ENCODE results near the gene KCTD16. TPM values are rescaled to one million over a fixed set of nuclear protein-coding genes. Genes with fewer than 3 reads are reported as not detected.

Gene KCTD16
- total RNA-seq, 2 donors from 2014 or later: 0.29 to 0.44 TPM

- H3K36me3 Mint-ChIP-seq (ENCODE audit: low read depth): no peaks in the 10 kb centered on the region
- H3K9me3 ChIP-seq (ENCODE audit: control insufficient read depth, low read length): no peaks in the 10 kb centered on the region
- WGBS, 2 experiments (ENCODE audit: insufficient coverage in 1 of 2, insufficient read length in 1 of 2): 90% methylated on average over 1 of the region's 1 CpG
- no peaks in the 10 kb centered on the region for H3K27me3 Mint-ChIP-seq (ENCODE audit: insufficient read depth)
- no peaks in the 10 kb centered on the region for H3K36me3 ChIP-seq (ENCODE audit: control insufficient read depth, insufficient read depth, low read length)
- peaks cover 6% of the 10 kb centered on the region for H3K4me1 ChIP-seq (ENCODE audit: control insufficient read depth, insufficient read depth, low read length)
- H3K27ac ChIP-seq (ENCODE audit: low read depth, low read length): no peak overlapping the region
- no peak overlapping the region for H3K27ac Mint-ChIP-seq
- H3K4me3 ChIP-seq (ENCODE audit: low read length): no peak overlapping the region
- no peak overlapping the region for H3K4me3 Mint-ChIP-seq
- no peak for DNase-seq
- H3K9me3 Mint-ChIP-seq: no peaks in the 10 kb centered on the region
- TF ChIP-seq CTCF (conservative IDR thresholded peaks at IDR 0.05): no peak
- H3K27me3 ChIP-seq (ENCODE audit: control insufficient read depth, insufficient read depth, low read length, poor library complexity, severe bottlenecking): no peaks in the 10 kb centered on the region
- H3K9ac ChIP-seq (ENCODE audit: extremely low read depth, low read length, poor library complexity, severe bottlenecking): no peak overlapping the region
- peaks cover 15% of the 10 kb centered on the region for H3K4me1 Mint-ChIP-seq
Measured at GRCh38 chr5:144429405-144429804, 258.7 kb downstream of the KCTD16 start.

- H3K27me3 Mint-ChIP-seq (ENCODE audit: insufficient read depth): no peaks in the 10 kb centered on the region
- 89 to 100% methylated on average over 1 of the region's 1 CpG for WGBS, 2 experiments (ENCODE audit: insufficient coverage in 1 of 2, insufficient read length in 1 of 2)
- no peak for DNase-seq
- Histone ChIP-seq H3K4me1 (ENCODE audit: control insufficient read depth, insufficient read depth, low read length) (peaks cover 11% of the 10 kb centered on the region), H3K9ac (ENCODE audit: extremely low read depth, low read length, poor library complexity, severe bottlenecking) (no peak overlapping the region), H3K9me3 (ENCODE audit: control insufficient read depth, low read length) (no peaks in the 10 kb centered on the region), H3K27me3 (ENCODE audit: control insufficient read depth, insufficient read depth, low read length, poor library complexity, severe bottlenecking) (no peaks in the 10 kb centered on the region), H3K4me3 (ENCODE audit: low read length) (no peak overlapping the region), H3K36me3 (ENCODE audit: control insufficient read depth, insufficient read depth, low read length) (no peaks in the 10 kb centered on the region), H3K27ac (ENCODE audit: low read depth, low read length) (no peak overlapping the region)
- no peaks in the 10 kb centered on the region for H3K9me3 Mint-ChIP-seq
- peaks cover 20% of the 10 kb centered on the region for H3K4me1 Mint-ChIP-seq
- H3K27ac Mint-ChIP-seq: no peak overlapping the region
- no peak overlapping the region for H3K4me3 Mint-ChIP-seq
- H3K36me3 Mint-ChIP-seq (ENCODE audit: low read depth): no peaks in the 10 kb centered on the region
- TF ChIP-seq CTCF (conservative IDR thresholded peaks at IDR 0.05): no peak
Measured at GRCh38 chr5:144429905-144430304, 259.2 kb downstream of the KCTD16 start.

- WGBS, 2 experiments (ENCODE audit: insufficient coverage in 1 of 2, insufficient read length in 1 of 2): 90 to 95% methylated on average over 2 to 3 of the region's 4 CpGs
Measured at GRCh38 chr5:144433140-144433822, 262.6 kb downstream of the KCTD16 start.

More at GRCh38 chr5:144433140-144433822, 262.6 kb downstream of the KCTD16 start:
- H3K4me3 ChIP-seq (ENCODE audit: low read length): no peak overlapping the region
- H3K36me3 ChIP-seq (ENCODE audit: control insufficient read depth, insufficient read depth, low read length): no peaks in the 10 kb centered on the region
- peak overlapping the region; percentile 58 for H3K27ac Mint-ChIP-seq
- H3K27ac ChIP-seq (ENCODE audit: low read depth, low read length): no peak overlapping the region
- H3K9me3 ChIP-seq (ENCODE audit: control insufficient read depth, low read length): no peaks in the 10 kb centered on the region
- H3K9me3 Mint-ChIP-seq: no peaks in the 10 kb centered on the region
- H3K4me1 Mint-ChIP-seq: peaks cover 29% of the 10 kb centered on the region
- H3K36me3 Mint-ChIP-seq (ENCODE audit: low read depth): no peaks in the 10 kb centered on the region
- no peaks in the 10 kb centered on the region for H3K27me3 ChIP-seq (ENCODE audit: control insufficient read depth, insufficient read depth, low read length, poor library complexity, severe bottlenecking)
- TF ChIP-seq CTCF (conservative IDR thresholded peaks at IDR 0.05): no peak
- no peak for DNase-seq
- H3K27me3 Mint-ChIP-seq (ENCODE audit: insufficient read depth): no peaks in the 10 kb centered on the region
- H3K4me1 ChIP-seq (ENCODE audit: control insufficient read depth, insufficient read depth, low read length): peaks cover 26% of the 10 kb centered on the region
- H3K4me3 Mint-ChIP-seq: no peak overlapping the region
- no peak overlapping the region for H3K9ac ChIP-seq (ENCODE audit: extremely low read depth, low read length, poor library complexity, severe bottlenecking)

All from endodermal cell (in vitro differentiated cells).